ENCODE measurements around the gene WDR83.
"Not testable (repeated sequence)": the region's sequence is repeated elsewhere in the genome, so short reads cannot be mapped to it uniquely, and the experiment has no call there.

Gene WDR83

GRCh38 chr19:12639901-12640613 is 26.6 kb upstream of the WDR83 start:
- H3K27ac ChIP-seq (ENCODE audit: low read length), result no peak overlapping the region
- H3K27me3 ChIP-seq (ENCODE audit: control insufficient read depth, insufficient read depth, low read length), result no peaks in the 10 kb centered on the region
- peak overlapping the region; percentile 52 for H3K4me3 ChIP-seq (ENCODE audit: low read length)
- no peak overlapping the region for H3K9ac ChIP-seq (ENCODE audit: low read length)
- H3K36me3 ChIP-seq (ENCODE audit: control insufficient read depth, low read depth, low read length), result no peaks in the 10 kb centered on the region
- no peaks in the 10 kb centered on the region for H3K4me1 ChIP-seq (ENCODE audit: control insufficient read depth, low read depth, low read length)
- no peaks in the 10 kb centered on the region for H3K9me3 ChIP-seq (ENCODE audit: control insufficient read depth, low read depth, low read length)

- Histone ChIP-seq H3K4me1 (ENCODE audit: control insufficient read depth, low read depth, low read length) (no peaks in the 10 kb centered on the region), H3K9ac (ENCODE audit: low read length) (no peak overlapping the region), H3K4me3 (ENCODE audit: low read length) (no peak overlapping the region), H3K9me3 (ENCODE audit: control insufficient read depth, low read depth, low read length) (no peaks in the 10 kb centered on the region), H3K27me3 (ENCODE audit: control insufficient read depth, insufficient read depth, low read length) (no peaks in the 10 kb centered on the region), H3K27ac (ENCODE audit: low read length) (no peak overlapping the region), H3K36me3 (ENCODE audit: control insufficient read depth, low read depth, low read length) (no peaks in the 10 kb centered on the region)
Measured at GRCh38 chr19:12641456-12641855, 25.2 kb upstream of the WDR83 start.

- H3K36me3 ChIP-seq (ENCODE audit: control insufficient read depth, low read depth, low read length), result no peaks in the 10 kb centered on the region
- H3K27me3 ChIP-seq (ENCODE audit: control insufficient read depth, insufficient read depth, low read length), result no peaks in the 10 kb centered on the region
- H3K9me3 ChIP-seq (ENCODE audit: control insufficient read depth, low read depth, low read length), result no peaks in the 10 kb centered on the region
- H3K4me1 ChIP-seq (ENCODE audit: control insufficient read depth, low read depth, low read length), result no peaks in the 10 kb centered on the region
- no peak overlapping the region for H3K9ac ChIP-seq (ENCODE audit: low read length)
- no peak overlapping the region for H3K4me3 ChIP-seq (ENCODE audit: low read length)
- H3K27ac ChIP-seq (ENCODE audit: low read length), result no peak overlapping the region
Measured at GRCh38 chr19:12642506-12642905, 24.1 kb upstream of the WDR83 start.

- H3K4me1 ChIP-seq (ENCODE audit: control insufficient read depth, low read depth, low read length); H3K9me3 ChIP-seq (ENCODE audit: control insufficient read depth, low read depth, low read length); H3K9ac ChIP-seq (ENCODE audit: low read length); H3K4me3 ChIP-seq (ENCODE audit: low read length); H3K27me3 ChIP-seq (ENCODE audit: control insufficient read depth, insufficient read depth, low read length); H3K36me3 ChIP-seq (ENCODE audit: control insufficient read depth, low read depth, low read length); H3K27ac ChIP-seq (ENCODE audit: low read length): not testable (repeated sequence)
Measured at GRCh38 chr19:12643716-12644115, 22.9 kb upstream of the WDR83 start.

- H3K9me3 ChIP-seq (ENCODE audit: control insufficient read depth, low read depth, low read length), result no peaks in the 10 kb centered on the region
- H3K36me3 ChIP-seq (ENCODE audit: control insufficient read depth, low read depth, low read length), result no peaks in the 10 kb centered on the region
- no peak overlapping the region for H3K27ac ChIP-seq (ENCODE audit: low read length)
- no peak overlapping the region for H3K4me3 ChIP-seq (ENCODE audit: low read length)
- H3K27me3 ChIP-seq (ENCODE audit: control insufficient read depth, insufficient read depth, low read length), result no peaks in the 10 kb centered on the region
- H3K9ac ChIP-seq (ENCODE audit: low read length), result no peak overlapping the region
- H3K4me1 ChIP-seq (ENCODE audit: control insufficient read depth, low read depth, low read length), result no peaks in the 10 kb centered on the region
Measured at GRCh38 chr19:12646551-12646950, 20.1 kb upstream of the WDR83 start.

GRCh38 chr19:12647047-12647446 is 19.6 kb upstream of the WDR83 start:
- H3K4me3 ChIP-seq (ENCODE audit: low read length), result no peak overlapping the region
- H3K4me1 ChIP-seq (ENCODE audit: control insufficient read depth, low read depth, low read length), result no peaks in the 10 kb centered on the region
- no peaks in the 10 kb centered on the region for H3K9me3 ChIP-seq (ENCODE audit: control insufficient read depth, low read depth, low read length)
- no peak overlapping the region for H3K27ac ChIP-seq (ENCODE audit: low read length)
- no peak overlapping the region for H3K9ac ChIP-seq (ENCODE audit: low read length)
- no peaks in the 10 kb centered on the region for H3K36me3 ChIP-seq (ENCODE audit: control insufficient read depth, low read depth, low read length)
- H3K27me3 ChIP-seq (ENCODE audit: control insufficient read depth, insufficient read depth, low read length), result no peaks in the 10 kb centered on the region

GRCh38 chr19:12647490-12648071 is 19.0 kb upstream of the WDR83 start:
- peak overlapping the region; percentile 42 for H3K4me3 ChIP-seq (ENCODE audit: low read length)
- H3K4me1 ChIP-seq (ENCODE audit: control insufficient read depth, low read depth, low read length), result no peaks in the 10 kb centered on the region
- H3K9ac ChIP-seq (ENCODE audit: low read length), result no peak overlapping the region
- H3K36me3 ChIP-seq (ENCODE audit: control insufficient read depth, low read depth, low read length), result no peaks in the 10 kb centered on the region
- H3K9me3 ChIP-seq (ENCODE audit: control insufficient read depth, low read depth, low read length), result no peaks in the 10 kb centered on the region
- H3K27me3 ChIP-seq (ENCODE audit: control insufficient read depth, insufficient read depth, low read length), result no peaks in the 10 kb centered on the region
- no peak overlapping the region for H3K27ac ChIP-seq (ENCODE audit: low read length)

- H3K9ac ChIP-seq (ENCODE audit: low read length), result no peak overlapping the region
- H3K4me1 ChIP-seq (ENCODE audit: control insufficient read depth, low read depth, low read length), result no peaks in the 10 kb centered on the region
- H3K9me3 ChIP-seq (ENCODE audit: control insufficient read depth, low read depth, low read length), result no peaks in the 10 kb centered on the region
- H3K36me3 ChIP-seq (ENCODE audit: control insufficient read depth, low read depth, low read length), result no peaks in the 10 kb centered on the region
- H3K27ac ChIP-seq (ENCODE audit: low read length), result no peak overlapping the region
- peak overlapping the region; percentile 42 for H3K4me3 ChIP-seq (ENCODE audit: low read length)
- no peaks in the 10 kb centered on the region for H3K27me3 ChIP-seq (ENCODE audit: control insufficient read depth, insufficient read depth, low read length)
Measured at GRCh38 chr19:12648088-12648487, 18.5 kb upstream of the WDR83 start.

GRCh38 chr19:12649941-12650340 is 16.7 kb upstream of the WDR83 start:
- Histone ChIP-seq H3K36me3 (ENCODE audit: control insufficient read depth, low read depth, low read length) (no peaks in the 10 kb centered on the region), H3K9me3 (ENCODE audit: control insufficient read depth, low read depth, low read length) (no peaks in the 10 kb centered on the region), H3K9ac (ENCODE audit: low read length) (no peak overlapping the region), H3K27ac (ENCODE audit: low read length) (no peak overlapping the region), H3K4me3 (ENCODE audit: low read length) (no peak overlapping the region), H3K4me1 (ENCODE audit: control insufficient read depth, low read depth, low read length) (no peaks in the 10 kb centered on the region), H3K27me3 (ENCODE audit: control insufficient read depth, insufficient read depth, low read length) (no peaks in the 10 kb centered on the region)

GRCh38 chr19:12652219-12652618 is 14.4 kb upstream of the WDR83 start:
- Histone ChIP-seq H3K27ac (ENCODE audit: low read length) (no peak overlapping the region), H3K36me3 (ENCODE audit: control insufficient read depth, low read depth, low read length) (no peaks in the 10 kb centered on the region), H3K4me3 (ENCODE audit: low read length) (no peak overlapping the region), H3K27me3 (ENCODE audit: control insufficient read depth, insufficient read depth, low read length) (no peaks in the 10 kb centered on the region), H3K9me3 (ENCODE audit: control insufficient read depth, low read depth, low read length) (no peaks in the 10 kb centered on the region), H3K4me1 (ENCODE audit: control insufficient read depth, low read depth, low read length) (no peaks in the 10 kb centered on the region), H3K9ac (ENCODE audit: low read length) (no peak overlapping the region)

- Histone ChIP-seq H3K9me3 (ENCODE audit: control insufficient read depth, low read depth, low read length) (no peaks in the 10 kb centered on the region), H3K9ac (ENCODE audit: low read length) (no peak overlapping the region), H3K27me3 (ENCODE audit: control insufficient read depth, insufficient read depth, low read length) (no peaks in the 10 kb centered on the region), H3K4me1 (ENCODE audit: control insufficient read depth, low read depth, low read length) (no peaks in the 10 kb centered on the region), H3K36me3 (ENCODE audit: control insufficient read depth, low read depth, low read length) (peaks cover 3% of the 10 kb centered on the region), H3K4me3 (ENCODE audit: low read length) (no peak overlapping the region), H3K27ac (ENCODE audit: low read length) (no peak overlapping the region)
Measured at GRCh38 chr19:12655546-12655945, 11.1 kb upstream of the WDR83 start.

GRCh38 chr19:12656899-12657571 is 9.6 kb upstream of the WDR83 start:
- Histone ChIP-seq H3K9me3 (ENCODE audit: control insufficient read depth, low read depth, low read length) (no peaks in the 10 kb centered on the region), H3K9ac (ENCODE audit: low read length) (no peak overlapping the region), H3K4me1 (ENCODE audit: control insufficient read depth, low read depth, low read length) (no peaks in the 10 kb centered on the region), H3K4me3 (ENCODE audit: low read length) (no peak overlapping the region), H3K27ac (ENCODE audit: low read length) (no peak overlapping the region), H3K27me3 (ENCODE audit: control insufficient read depth, insufficient read depth, low read length) (no peaks in the 10 kb centered on the region), H3K36me3 (ENCODE audit: control insufficient read depth, low read depth, low read length) (peaks cover 9% of the 10 kb centered on the region)
